K562 (cell line): Measurements from ENCODE around the gene KCNT1.

ENCODE experiments used
- BCL6 ChIP-seq: fragments of 250-450 bp; sonication (Bioruptor Pico); IDR thresholded peaks from 2 replicates; pipeline ENCODE4 v1.4.0; 2020
- KAT7 ChIP-seq: sonication (generic); formaldehyde crosslinking; IDR thresholded peaks from 2 replicates; pipeline ENCODE4 v1.8.0; 2022; ENCODE audit warnings: missing genetic modification reagents, mild to moderate bottlenecking, borderline replicate concordance
- MTA3 ChIP-seq: fragments of 450-650 bp; formaldehyde crosslinking; IDR thresholded peaks from 2 replicates; pipeline ENCODE4 v1.6.1; 2017; ENCODE audit warnings: mild to moderate bottlenecking, borderline replicate concordance
- POLR2A ChIP-seq: fragments of 450-650 bp; conservative IDR thresholded peaks from 2 replicates; pipeline ENCODE4 v1.6.1; 2016
- POLR3A ChIP-seq: IDR thresholded peaks from 2 replicates; pipeline ENCODE4 v1.6.1; 2011; ENCODE audit warnings: borderline replicate concordance, mild to moderate bottlenecking, moderate library complexity; ENCODE audit not compliant: insufficient read length, insufficient read depth; ENCODE audit errors: extremely low read depth
- TAF1 ChIP-seq: IDR thresholded peaks from 2 replicates; pipeline ENCODE4 v1.6.1; 2011; ENCODE audit warnings: mild to moderate bottlenecking, low read length, moderate library complexity; ENCODE audit not compliant: insufficient read depth, control insufficient read depth, severe bottlenecking; ENCODE audit errors: extremely low read depth
- ZNF717 ChIP-seq: fragments of 250-450 bp; sonication (Bioruptor Pico); IDR thresholded peaks from 2 replicates; pipeline ENCODE4 v1.5.0; 2021
- ZZZ3 ChIP-seq: fragments of 450-650 bp; IDR thresholded peaks from 2 replicates; pipeline ENCODE4 v1.6.1; 2016; ENCODE audit warnings: antibody characterized with exemption, mild to moderate bottlenecking, moderate library complexity
- TF ChIP-seq, protein P1 (sequence below), 3 experiments: IDR thresholded peaks in 2 of 3; conservative IDR thresholded peaks in 1 of 3; 2 replicates each; pipeline ENCODE4 v1.5.1; 2011 to 2012; ENCODE audit warnings: low read length in 3 of 3, mild to moderate bottlenecking in 3 of 3, control low read depth in 2 of 3, improper control_type of control experiment in 1 of 3, inconsistent platforms in 1 of 3, low read depth in 1 of 3, mixed read lengths in 1 of 3, moderate library complexity in 1 of 3; ENCODE audit not compliant: insufficient read depth in 2 of 3
- TF ChIP-seq, protein P2 (sequence below): sonication (generic); formaldehyde crosslinking; IDR thresholded peaks from 2 replicates; pipeline ENCODE4 v1.8.1; 2022; ENCODE audit warnings: missing genetic modification reagents
- TF ChIP-seq, protein P3 (sequence below): fragments of 450-650 bp; IDR thresholded peaks from 2 replicates; pipeline ENCODE4 v1.7.1; 2018; ENCODE audit warnings: mild to moderate bottlenecking, low read depth; ENCODE audit not compliant: partially characterized antibody
- TF ChIP-seq, protein P4 (sequence below): fragments of 150-350 bp; conservative IDR thresholded peaks from 2 replicates; pipeline ENCODE4 v1.6.1; 2014; ENCODE audit warnings: low read length

DNA sequence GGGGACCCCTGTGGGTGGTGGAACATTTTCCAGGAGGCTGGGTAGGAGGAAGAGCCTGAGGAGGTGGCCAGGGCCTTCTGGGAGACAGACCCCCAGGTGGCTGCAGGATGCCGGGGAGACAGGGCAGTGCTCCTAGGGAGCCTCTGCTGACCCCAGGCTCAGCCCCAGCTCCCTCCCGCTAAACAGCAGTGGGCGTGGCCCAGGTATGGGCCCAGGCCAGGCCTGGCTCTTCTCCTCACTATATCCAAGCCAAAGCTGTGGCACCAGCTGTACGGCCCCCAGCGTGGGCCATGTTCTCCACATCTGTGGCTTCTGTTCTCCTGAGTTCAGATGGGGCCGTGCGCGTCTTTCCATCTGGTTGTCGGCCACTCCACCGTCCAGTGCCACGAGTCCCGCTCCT is 58.5 kb downstream of the KCNT1 start:
- TF ChIP-seq, protein P1, sequence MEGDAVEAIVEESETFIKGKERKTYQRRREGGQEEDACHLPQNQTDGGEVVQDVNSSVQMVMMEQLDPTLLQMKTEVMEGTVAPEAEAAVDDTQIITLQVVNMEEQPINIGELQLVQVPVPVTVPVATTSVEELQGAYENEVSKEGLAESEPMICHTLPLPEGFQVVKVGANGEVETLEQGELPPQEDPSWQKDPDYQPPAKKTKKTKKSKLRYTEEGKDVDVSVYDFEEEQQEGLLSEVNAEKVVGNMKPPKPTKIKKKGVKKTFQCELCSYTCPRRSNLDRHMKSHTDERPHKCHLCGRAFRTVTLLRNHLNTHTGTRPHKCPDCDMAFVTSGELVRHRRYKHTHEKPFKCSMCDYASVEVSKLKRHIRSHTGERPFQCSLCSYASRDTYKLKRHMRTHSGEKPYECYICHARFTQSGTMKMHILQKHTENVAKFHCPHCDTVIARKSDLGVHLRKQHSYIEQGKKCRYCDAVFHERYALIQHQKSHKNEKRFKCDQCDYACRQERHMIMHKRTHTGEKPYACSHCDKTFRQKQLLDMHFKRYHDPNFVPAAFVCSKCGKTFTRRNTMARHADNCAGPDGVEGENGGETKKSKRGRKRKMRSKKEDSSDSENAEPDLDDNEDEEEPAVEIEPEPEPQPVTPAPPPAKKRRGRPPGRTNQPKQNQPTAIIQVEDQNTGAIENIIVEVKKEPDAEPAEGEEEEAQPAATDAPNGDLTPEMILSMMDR (IDR thresholded peaks at IDR 0.05 in 2 of 3, conservative IDR thresholded peaks at IDR 0.05 in 1 of 3; ENCODE audit: insufficient read depth in 2 of 3, low read depth in 1 of 3, low read length in 3 of 3): no peak
- TF ChIP-seq, protein P2, sequence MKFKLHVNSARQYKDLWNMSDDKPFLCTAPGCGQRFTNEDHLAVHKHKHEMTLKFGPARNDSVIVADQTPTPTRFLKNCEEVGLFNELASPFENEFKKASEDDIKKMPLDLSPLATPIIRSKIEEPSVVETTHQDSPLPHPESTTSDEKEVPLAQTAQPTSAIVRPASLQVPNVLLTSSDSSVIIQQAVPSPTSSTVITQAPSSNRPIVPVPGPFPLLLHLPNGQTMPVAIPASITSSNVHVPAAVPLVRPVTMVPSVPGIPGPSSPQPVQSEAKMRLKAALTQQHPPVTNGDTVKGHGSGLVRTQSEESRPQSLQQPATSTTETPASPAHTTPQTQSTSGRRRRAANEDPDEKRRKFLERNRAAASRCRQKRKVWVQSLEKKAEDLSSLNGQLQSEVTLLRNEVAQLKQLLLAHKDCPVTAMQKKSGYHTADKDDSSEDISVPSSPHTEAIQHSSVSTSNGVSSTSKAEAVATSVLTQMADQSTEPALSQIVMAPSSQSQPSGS (CRISPR knock-in tag): no peak
- TF ChIP-seq ZNF717: no peak
- no peak for TF ChIP-seq POLR2A
- TF ChIP-seq MTA3: no peak
- TF ChIP-seq BCL6 (CRISPR knock-in tag): no peak
- no peak for TF ChIP-seq TAF1
- no peak for TF ChIP-seq POLR3A
- TF ChIP-seq KAT7: no peak
- no peak for TF ChIP-seq ZZZ3
- TF ChIP-seq, protein P3, sequence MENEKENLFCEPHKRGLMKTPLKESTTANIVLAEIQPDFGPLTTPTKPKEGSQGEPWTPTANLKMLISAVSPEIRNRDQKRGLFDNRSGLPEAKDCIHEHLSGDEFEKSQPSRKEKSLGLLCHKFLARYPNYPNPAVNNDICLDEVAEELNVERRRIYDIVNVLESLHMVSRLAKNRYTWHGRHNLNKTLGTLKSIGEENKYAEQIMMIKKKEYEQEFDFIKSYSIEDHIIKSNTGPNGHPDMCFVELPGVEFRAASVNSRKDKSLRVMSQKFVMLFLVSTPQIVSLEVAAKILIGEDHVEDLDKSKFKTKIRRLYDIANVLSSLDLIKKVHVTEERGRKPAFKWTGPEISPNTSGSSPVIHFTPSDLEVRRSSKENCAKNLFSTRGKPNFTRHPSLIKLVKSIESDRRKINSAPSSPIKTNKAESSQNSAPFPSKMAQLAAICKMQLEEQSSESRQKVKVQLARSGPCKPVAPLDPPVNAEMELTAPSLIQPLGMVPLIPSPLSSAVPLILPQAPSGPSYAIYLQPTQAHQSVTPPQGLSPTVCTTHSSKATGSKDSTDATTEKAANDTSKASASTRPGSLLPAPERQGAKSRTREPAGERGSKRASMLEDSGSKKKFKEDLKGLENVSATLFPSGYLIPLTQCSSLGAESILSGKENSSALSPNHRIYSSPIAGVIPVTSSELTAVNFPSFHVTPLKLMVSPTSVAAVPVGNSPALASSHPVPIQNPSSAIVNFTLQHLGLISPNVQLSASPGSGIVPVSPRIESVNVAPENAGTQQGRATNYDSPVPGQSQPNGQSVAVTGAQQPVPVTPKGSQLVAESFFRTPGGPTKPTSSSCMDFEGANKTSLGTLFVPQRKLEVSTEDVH: no peak
- TF ChIP-seq, protein P4, sequence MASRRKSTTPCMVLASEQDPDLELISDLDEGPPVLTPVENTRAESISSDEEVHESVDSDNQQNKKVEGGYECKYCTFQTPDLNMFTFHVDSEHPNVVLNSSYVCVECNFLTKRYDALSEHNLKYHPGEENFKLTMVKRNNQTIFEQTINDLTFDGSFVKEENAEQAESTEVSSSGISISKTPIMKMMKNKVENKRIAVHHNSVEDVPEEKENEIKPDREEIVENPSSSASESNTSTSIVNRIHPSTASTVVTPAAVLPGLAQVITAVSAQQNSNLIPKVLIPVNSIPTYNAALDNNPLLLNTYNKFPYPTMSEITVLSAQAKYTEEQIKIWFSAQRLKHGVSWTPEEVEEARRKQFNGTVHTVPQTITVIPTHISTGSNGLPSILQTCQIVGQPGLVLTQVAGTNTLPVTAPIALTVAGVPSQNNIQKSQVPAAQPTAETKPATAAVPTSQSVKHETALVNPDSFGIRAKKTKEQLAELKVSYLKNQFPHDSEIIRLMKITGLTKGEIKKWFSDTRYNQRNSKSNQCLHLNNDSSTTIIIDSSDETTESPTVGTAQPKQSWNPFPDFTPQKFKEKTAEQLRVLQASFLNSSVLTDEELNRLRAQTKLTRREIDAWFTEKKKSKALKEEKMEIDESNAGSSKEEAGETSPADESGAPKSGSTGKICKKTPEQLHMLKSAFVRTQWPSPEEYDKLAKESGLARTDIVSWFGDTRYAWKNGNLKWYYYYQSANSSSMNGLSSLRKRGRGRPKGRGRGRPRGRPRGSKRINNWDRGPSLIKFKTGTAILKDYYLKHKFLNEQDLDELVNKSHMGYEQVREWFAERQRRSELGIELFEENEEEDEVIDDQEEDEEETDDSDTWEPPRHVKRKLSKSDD: no peak
